Neural progenitor cell (in vitro differentiated cells): ENCODE results near the gene BBS9.

Experiments
- EZH2 ChIP-seq: fragments of 200-600 bp; sonication (generic); IDR thresholded peaks from 2 replicates; pipeline ENCODE4 v1.6.1; 2017; ENCODE audit warnings: antibody characterized with exemption, mild to moderate bottlenecking, moderate library complexity
- EZH2phosphoT487 ChIP-seq: fragments of 200-600 bp; sonication (generic); IDR thresholded peaks from 2 replicates; pipeline ENCODE4 v1.6.1; 2017; ENCODE audit warnings: antibody characterized with exemption

- TF ChIP-seq EZH2 (no peak), EZH2phosphoT487 (no peak)
Measured at GRCh38 chr7:33632840-33633525, 503.6 kb downstream of the BBS9 start.
